Activated CD4-positive, alpha-beta T cell treated with anti-CD3 and anti-CD28 coated beads, Interleukin-2, Interleukin-4, amounts not matched to agents 100 ng/mL and 50 ng/mL, durations not matched to agents 16 hours and 8 hours (primary cell): ENCODE results near the gene MAN1C1.
"Not testable (repeated sequence)": the region's sequence is repeated elsewhere in the genome, so short reads cannot be mapped to it uniquely, and the experiment has no call there.

Experiments
- DNase-seq: peaks from one replicate; pipeline ENCODE4 v3.0.0-alpha.2; 2020; ENCODE audit warnings: low spot score

MAN1C1 gene

GRCh38 chr1:25698252-25698651 lies 81.7 kb downstream of the MAN1C1 start:
- no peak for DNase-seq

GRCh38 chr1:25699059-25699458 lies 82.5 kb downstream of the MAN1C1 start:
- DNase-seq: not testable (repeated sequence)

- DNase-seq: no peak
Observed at GRCh38 chr1:25699500-25700143, 83.0 kb downstream of the MAN1C1 start.

GRCh38 chr1:25700144-25700523 lies 83.5 kb downstream of the MAN1C1 start:
- DNase-seq: no peak

- no peak for DNase-seq
Observed at GRCh38 chr1:25700626-25701025, 84.0 kb downstream of the MAN1C1 start.

DNA sequence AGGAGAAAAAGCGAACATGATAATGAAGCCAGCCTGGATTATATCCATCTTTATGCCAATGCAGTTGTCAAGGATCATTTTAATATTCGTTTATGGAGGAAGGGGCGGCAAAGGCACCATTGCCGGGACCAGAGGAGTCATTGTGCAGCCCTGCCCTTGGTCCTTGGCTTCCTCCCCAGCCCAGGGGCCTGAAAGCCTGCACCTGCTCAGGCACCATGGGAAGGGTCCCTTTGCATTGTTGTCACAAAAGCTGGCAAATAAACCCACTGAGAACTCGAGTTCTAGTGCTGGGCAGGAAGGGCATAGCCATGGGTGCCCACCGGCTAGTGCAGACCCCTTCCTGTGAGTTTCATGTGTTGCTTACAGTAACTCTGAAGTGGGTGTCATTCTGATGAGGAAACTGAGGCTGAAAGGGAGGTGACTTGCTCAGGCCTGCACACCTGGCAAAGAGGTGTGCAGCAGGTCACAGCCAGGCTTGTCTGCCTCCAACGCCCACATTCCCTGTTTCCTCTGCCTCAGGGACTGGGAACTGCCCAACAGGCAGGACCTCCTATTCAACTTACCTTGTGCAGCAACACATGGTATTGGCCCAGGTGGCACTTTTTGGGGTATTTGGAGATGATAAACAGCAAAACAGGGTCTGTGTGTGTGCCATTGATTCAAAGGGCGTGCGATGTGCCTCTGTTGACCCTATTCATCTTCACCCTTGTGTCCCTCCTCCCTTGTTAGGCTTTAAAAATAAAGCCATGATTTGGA lies 84.6 kb downstream of the MAN1C1 start:
- DNase-seq: no peak

- DNase-seq: no peak
Observed at GRCh38 chr1:25702101-25702775, 85.6 kb downstream of the MAN1C1 start.

DNA sequence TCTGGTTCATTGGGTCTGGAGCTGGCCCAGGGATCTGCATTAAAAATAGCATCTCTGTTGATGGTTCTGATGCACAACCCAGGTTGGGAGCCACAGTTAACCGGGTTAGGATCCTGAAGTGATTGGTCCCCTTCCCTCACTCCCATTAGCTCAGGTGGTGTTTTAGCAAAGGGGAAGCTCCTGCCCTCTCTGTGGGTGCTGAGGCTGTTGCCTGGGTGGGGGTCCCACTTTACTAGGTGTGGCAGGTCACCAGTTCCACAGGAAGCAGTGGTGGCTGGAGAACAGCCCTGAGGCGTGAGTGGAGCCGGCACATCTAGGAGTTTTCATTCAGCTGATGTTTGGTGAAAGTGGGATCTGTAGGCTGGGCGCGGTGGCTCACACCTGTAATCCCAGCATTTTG lies 86.5 kb downstream of the MAN1C1 start:
- DNase-seq: no peak

- no peak for DNase-seq
Observed at GRCh38 chr1:25703671-25704266, 87.2 kb downstream of the MAN1C1 start.

DNA sequence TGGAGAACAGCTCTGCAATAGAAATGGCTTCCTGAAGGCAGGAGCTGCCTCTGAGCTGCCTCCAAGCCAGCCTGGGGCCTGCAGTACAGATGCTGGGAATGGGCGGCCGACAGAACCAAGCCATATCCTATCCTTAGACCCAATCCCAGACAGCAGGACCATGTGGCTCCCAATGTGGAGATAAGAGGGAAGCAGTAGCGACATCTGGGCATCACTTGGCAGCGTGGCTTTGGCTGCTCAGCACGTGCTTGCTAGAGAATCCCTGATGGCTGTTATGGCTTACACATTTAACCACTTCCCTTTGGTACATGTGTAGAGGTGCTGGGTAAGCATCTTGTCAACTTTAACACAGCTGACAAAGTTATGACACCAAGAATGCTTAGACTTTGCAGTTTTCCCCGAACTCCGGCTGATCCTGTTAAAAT lies 87.7 kb downstream of the MAN1C1 start:
- peak; percentile 17 for DNase-seq

- no peak for DNase-seq
Observed at GRCh38 chr1:25705699-25706098, 89.1 kb downstream of the MAN1C1 start.

- no peak for DNase-seq
Observed at GRCh38 chr1:25706146-25707089, 89.8 kb downstream of the MAN1C1 start.

GRCh38 chr1:25707280-25708016 lies 90.9 kb downstream of the MAN1C1 start:
- no peak for DNase-seq

DNA sequence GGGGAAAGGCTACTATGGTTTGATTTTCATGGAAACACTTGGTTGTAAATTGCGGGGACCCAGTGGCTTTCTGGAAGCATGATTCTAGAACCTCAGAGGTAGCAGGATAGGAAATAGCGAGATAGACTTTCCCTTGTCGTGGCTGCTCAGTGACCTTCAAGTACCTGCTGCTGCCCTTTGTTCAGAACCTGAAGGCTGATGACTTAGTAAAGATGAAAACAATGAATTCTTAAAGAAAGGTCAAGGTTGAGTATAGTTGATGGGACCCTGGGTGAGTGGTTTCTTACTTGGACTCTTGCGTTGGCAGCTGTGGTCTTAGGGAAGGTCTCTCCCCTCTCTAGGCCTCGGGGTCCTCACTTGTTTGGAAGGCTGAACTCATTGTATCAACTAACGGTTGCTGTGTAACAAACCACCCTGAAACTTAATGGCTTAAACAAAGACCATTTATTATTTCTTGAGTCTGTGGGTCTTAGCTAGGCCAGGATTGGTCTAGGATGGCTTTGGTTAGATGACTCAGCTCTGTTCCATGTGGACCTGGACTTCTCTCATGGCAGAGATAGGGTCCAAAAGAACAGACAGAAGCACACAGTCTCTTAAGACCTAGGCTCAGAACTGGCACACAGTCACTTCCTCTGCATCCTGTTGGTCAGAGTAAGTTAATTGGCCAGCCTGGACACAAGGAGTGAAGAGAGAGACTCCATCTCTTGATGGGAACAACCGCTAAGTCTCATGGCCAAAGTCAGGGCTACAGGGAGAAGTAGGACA lies 94.2 kb downstream of the MAN1C1 start:
- DNase-seq: no peak

GRCh38 chr1:25711555-25712298 lies 95.1 kb downstream of the MAN1C1 start:
- no peak for DNase-seq

DNA sequence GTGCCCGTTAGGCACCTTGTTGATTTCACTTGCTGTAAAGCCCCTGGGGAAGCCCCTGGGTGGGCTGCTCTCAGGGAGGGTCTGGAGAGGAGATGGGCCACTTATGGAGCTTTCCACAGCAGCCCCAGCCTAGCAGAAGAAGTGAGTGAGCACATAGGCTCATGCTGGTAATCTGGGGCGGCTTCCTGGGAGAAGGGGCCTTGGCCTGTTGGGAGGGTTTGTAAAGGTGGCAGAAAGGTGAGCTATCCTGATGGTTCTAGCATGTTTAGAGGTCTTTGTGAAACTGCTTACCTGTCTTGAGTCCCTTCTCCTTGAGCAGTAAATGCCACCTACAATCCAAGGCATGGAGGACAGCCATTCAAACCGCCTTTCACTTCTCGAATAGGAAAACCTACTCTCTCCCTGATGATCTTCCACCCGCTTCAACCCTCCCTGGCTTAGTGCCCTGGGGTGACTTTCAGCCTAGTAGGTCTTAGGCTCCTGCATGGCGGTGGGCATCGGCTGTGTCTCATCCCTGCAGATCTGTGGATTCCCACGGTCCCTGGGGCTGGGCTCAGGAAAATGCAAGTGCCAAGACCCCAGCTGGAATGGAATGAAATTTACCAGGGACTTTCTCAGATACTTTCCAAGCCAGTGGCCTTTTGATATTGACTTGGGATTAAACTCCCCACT lies 95.8 kb downstream of the MAN1C1 start:
- no peak for DNase-seq

DNA sequence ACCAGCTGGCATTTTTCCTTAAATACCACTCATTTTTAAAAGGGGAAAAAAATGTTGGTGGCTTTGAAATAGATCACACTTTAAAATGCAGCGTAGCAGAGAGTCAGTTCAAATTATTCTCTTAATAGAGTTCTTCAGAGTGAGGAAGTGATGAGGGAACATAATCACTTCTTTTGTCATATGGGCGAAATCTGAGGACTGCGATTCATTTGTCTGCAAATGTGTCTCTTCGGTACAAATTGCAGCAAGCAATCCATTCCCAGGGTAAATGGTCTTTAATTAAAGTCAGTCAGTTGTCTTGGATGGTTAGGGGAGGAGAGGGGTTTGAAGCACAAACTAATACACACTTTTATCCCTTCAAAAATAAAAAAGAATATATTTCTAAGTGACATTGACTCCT lies 97.4 kb downstream of the MAN1C1 start:
- DNase-seq: no peak

DNA sequence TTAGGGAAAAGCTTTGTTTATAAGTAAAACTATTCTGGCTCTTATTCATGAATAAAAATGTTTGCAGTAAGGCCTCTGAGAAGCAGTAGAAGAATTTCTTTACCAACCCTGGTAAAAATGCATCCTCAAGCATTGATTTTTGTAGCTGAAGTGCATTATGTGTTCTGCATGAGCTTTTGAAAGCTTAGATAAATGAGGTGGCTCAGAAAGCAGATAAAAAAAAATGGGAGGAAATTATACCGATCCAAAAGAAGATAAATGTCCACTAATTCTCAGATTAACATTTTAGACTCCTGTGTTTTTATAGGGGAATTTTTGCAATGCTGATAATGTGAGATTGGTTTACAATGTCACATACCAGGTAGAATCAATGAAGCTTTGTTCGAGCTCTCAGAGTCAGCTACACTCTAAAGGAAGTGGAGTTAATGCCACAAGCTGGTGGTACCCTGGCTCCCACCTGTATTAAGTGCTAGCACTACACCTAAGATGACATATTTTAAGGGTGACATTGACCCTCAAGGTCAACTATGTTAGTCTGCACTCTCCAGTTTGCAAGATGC lies 97.9 kb downstream of the MAN1C1 start:
- no peak for DNase-seq

DNA sequence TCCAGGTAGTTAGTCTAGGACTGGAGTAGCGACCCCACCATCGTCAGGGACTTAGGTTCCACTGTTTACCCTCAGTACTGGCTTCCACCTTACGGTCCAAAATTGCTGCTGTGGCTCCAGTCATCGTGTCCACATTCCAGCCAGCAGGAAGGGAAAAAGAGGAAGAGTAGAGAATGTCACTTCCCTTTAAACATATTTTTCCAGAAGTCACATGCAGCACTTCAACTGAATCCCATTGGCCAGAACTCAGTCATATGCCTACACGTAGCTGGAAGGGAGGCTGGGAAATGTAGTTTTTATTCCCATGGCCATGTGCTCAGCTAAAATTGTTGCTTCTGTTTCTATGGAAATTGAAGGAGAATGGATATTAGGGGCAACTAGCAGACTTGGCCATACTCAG lies 99.3 kb downstream of the MAN1C1 start:
- DNase-seq: no peak
